Fibroblast of mammary gland (primary cell): ENCODE measurements around the gene ENAM.
"Not testable (repeated sequence)": the region's sequence is repeated elsewhere in the genome, so short reads cannot be mapped to it uniquely, and the experiment has no call there.

Source experiments
- DNase-seq: peaks from one replicate; pipeline ENCODE4 v3.0.0-alpha.2; 2010; ENCODE audit warnings: low read depth
- H3K4me3 ChIP-seq: 2 replicates; pipeline ENCODE4 v1.5.1; 2011; ENCODE audit warnings: low read depth, mild to moderate bottlenecking, low read length, moderate library complexity; ENCODE audit not compliant: control insufficient read depth
- CTCF ChIP-seq: conservative IDR thresholded peaks from 2 replicates; pipeline ENCODE4 v1.5.1; 2011; ENCODE audit warnings: low read depth, low read length, inconsistent platforms; ENCODE audit not compliant: control insufficient read depth, insufficient read depth

Gene ENAM

GRCh38 chr4:70634482-70634881, 5.9 kb downstream of the ENAM start:
- no peak for TF ChIP-seq CTCF
- DNase-seq, result no peak

GRCh38 chr4:70637239-70637913, 8.8 kb downstream of the ENAM start:
- H3K4me3 ChIP-seq, result no peak overlapping the region
- peak; percentile 14 for DNase-seq
- no peak for TF ChIP-seq CTCF

More at GRCh38 chr4:70634482-70634881, 5.9 kb downstream of the ENAM start:
- no peak overlapping the region for H3K4me3 ChIP-seq

GRCh38 chr4:70640192-70640591, 11.6 kb downstream of the ENAM start:
- no peak for TF ChIP-seq CTCF
- no peak overlapping the region for H3K4me3 ChIP-seq
- DNase-seq, result no peak

- not testable (repeated sequence) for H3K4me3 ChIP-seq, DNase-seq
Measured at GRCh38 chr4:70650741-70651140, 22.2 kb downstream of the ENAM start.

- no peak overlapping the region for H3K4me3 ChIP-seq
- DNase-seq, result peak; percentile 53
- TF ChIP-seq CTCF, result peak; percentile 50
Measured at GRCh38 chr4:70651864-70652506, 23.4 kb downstream of the ENAM start.

- TF ChIP-seq CTCF, result no peak
- DNase-seq, result no peak
- H3K4me3 ChIP-seq, result no peak overlapping the region
Measured at GRCh38 chr4:70654605-70655011, 26.1 kb downstream of the ENAM start.

GRCh38 chr4:70657326-70657725, 28.8 kb downstream of the ENAM start:
- DNase-seq, result no peak
- H3K4me3 ChIP-seq, result no peak overlapping the region
- TF ChIP-seq CTCF, result no peak
